ENCODE measurements around the gene MEP1B. TPM values are rescaled to one million over a fixed set of nuclear protein-coding genes. Genes with fewer than 3 reads are reported as not detected.
A peak's percentile ranks its signal among the peaks of the same experiment; 100 is the strongest.
"Not testable (repeated sequence)": the region's sequence is repeated elsewhere in the genome, so short reads cannot be mapped to it uniquely, and the experiment has no call there.

Gene MEP1B
- total RNA-seq, 4 donors from 2014 or later, result not detected

DNA sequence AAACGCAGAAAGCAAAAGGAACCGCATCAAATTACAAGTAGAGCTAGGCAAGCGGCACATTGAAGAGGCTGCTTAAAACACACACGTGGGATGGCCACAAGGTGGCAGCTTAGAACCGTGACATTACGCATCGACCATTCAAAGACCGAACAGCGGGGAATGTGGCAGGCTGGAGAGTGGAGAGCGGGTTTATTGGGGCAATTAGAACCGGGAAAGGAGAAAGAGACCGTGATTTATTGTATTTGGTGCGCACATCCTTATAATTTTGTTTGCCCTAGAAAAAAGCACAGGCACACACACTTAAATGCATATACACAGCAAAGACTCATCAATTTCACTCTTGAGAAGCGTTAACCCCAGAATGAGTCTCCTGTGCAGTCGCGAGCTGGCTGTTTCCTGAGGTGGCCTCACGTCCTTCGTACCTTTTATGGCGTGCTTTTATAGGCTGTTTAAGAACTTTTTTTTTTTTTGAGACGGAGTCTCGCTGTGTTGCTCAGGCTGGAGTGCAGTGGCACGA lies 31.7 kb upstream of the MEP1B start:
- WGBS, result 2% methylated on average over 22 of the region's 22 CpGs
- Histone ChIP-seq H3K27ac (no peak overlapping the region), H3K9me3 (no peaks in the 10 kb centered on the region), H3K4me3 (peak overlapping the region; percentile 20), H3K4me1 (peaks cover 10% of the 10 kb centered on the region), H3K27me3 (no peaks in the 10 kb centered on the region), H3K36me3 (no peaks in the 10 kb centered on the region)
- TF ChIP-seq, protein P1, sequence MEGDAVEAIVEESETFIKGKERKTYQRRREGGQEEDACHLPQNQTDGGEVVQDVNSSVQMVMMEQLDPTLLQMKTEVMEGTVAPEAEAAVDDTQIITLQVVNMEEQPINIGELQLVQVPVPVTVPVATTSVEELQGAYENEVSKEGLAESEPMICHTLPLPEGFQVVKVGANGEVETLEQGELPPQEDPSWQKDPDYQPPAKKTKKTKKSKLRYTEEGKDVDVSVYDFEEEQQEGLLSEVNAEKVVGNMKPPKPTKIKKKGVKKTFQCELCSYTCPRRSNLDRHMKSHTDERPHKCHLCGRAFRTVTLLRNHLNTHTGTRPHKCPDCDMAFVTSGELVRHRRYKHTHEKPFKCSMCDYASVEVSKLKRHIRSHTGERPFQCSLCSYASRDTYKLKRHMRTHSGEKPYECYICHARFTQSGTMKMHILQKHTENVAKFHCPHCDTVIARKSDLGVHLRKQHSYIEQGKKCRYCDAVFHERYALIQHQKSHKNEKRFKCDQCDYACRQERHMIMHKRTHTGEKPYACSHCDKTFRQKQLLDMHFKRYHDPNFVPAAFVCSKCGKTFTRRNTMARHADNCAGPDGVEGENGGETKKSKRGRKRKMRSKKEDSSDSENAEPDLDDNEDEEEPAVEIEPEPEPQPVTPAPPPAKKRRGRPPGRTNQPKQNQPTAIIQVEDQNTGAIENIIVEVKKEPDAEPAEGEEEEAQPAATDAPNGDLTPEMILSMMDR (IDR thresholded peaks at IDR 0.05), result peak; percentile 67 to 88
- TF ChIP-seq EP300 (IDR thresholded peaks at IDR 0.05), result no peak
- DNase-seq (ENCODE audit: low spot score in 2 of 2), result peak in 1 of 2 donors; percentile 78

DNA sequence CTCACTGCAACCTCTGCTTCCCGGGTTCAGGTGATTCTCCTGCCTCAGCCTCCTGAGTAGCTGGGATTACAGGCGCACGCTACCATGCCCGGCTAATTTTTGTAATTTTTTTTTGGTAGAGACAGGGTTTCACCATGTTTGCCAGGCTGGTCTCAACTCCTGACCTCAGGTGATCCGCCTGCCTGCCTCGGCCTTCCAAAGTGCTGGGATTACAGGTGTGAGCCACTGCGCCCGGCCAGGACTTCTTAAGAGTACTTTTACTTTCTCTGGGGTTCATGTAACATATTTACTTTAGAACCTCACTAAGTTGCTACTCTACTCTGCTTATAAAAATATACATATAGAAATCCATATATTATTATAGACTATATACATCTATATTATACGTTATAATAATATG lies 31.2 kb upstream of the MEP1B start:
- H3K27me3 ChIP-seq; H3K9me3 ChIP-seq; H3K36me3 ChIP-seq; H3K27ac ChIP-seq; H3K4me1 ChIP-seq; DNase-seq (ENCODE audit: low spot score in 2 of 2): not testable (repeated sequence)
- peak overlapping the region; percentile 20 for H3K4me3 ChIP-seq
- 58% methylated on average over 9 of the region's 9 CpGs for WGBS

DNA sequence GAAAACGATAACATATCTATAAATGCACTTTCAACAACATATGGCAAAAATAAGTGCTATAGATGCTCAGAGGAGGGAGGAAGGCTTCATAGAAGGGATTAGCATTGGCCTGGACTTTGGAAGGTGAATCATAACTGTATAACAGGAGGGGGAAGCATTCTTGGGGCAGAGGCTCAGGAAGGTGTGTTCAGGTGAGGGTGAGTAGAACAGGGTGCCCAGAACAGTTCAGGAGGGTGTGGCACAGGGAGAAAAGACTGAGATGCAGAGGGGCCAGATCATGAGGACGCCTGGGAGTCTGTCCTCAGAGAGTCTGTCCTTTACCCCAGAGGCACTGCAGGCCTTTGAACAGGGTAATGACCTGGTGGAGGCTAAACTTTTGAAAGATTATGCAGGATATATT lies 29.3 kb upstream of the MEP1B start:
- Histone ChIP-seq H3K4me3 (no peak overlapping the region), H3K27me3 (no peaks in the 10 kb centered on the region), H3K9me3 (no peaks in the 10 kb centered on the region), H3K27ac (no peak overlapping the region), H3K36me3 (no peaks in the 10 kb centered on the region), H3K4me1 (peaks cover 10% of the 10 kb centered on the region)
- TF ChIP-seq POLR2AphosphoS5 (IDR thresholded peaks at IDR 0.05), result no peak
- TF ChIP-seq EP300 (IDR thresholded peaks at IDR 0.05), result no peak
- no peak for TF ChIP-seq POLR2A (IDR thresholded peaks at IDR 0.05)
- TF ChIP-seq, protein P1 (IDR thresholded peaks at IDR 0.05), result no peak
- 82% methylated on average over 2 of the region's 2 CpGs for WGBS
- no peak for DNase-seq (ENCODE audit: low spot score in 2 of 2)

DNA sequence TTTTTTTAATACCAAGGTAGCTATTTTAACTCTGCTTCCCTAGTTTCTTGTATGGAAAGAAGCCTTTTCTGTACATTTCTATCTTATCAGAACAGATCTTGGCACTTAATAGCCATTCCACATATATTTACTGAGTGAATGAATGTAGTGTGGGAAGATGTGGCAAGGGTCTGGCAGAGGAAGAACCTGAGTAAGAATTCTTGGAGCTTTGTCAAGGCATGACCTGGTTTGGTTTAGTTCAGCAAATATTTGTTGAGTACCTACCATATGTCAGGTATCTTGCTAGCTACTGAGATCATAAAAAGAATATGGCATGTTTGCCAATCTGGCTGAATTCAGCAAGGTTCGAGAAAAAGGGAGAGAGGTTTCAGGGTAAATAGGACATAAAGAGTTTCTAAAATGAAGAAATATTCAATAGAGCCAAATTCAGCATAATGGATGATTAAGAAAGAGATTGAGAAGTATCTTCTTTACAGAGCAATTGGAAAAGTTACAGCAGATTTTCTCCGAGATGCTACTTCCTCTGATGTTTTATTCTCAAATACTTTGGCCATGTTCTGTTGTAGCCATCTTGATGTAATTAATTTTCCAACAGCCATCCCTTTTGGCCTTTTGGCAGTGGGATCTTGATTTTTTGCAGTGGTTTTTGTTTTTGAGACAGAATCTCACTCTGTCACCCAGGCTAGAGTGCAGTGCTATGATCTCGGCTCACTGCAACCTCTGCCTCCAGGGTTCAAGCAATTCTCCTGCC lies 21.7 kb upstream of the MEP1B start:
- TF ChIP-seq POLR2A (IDR thresholded peaks at IDR 0.05), result no peak
- no peak for TF ChIP-seq POLR2AphosphoS5 (IDR thresholded peaks at IDR 0.05)
- TF ChIP-seq, protein P1 (IDR thresholded peaks at IDR 0.05), result no peak
- no peak for TF ChIP-seq EP300 (IDR thresholded peaks at IDR 0.05)
- no peak for DNase-seq (ENCODE audit: low spot score in 2 of 2)
- 57% methylated on average over 3 of the region's 3 CpGs for WGBS
- H3K4me1 ChIP-seq, result no peaks in the 10 kb centered on the region
- no peaks in the 10 kb centered on the region for H3K27me3 ChIP-seq
- no peak overlapping the region for H3K27ac ChIP-seq
- H3K4me3 ChIP-seq, result no peak overlapping the region
- H3K9me3 ChIP-seq, result no peaks in the 10 kb centered on the region
- no peaks in the 10 kb centered on the region for H3K36me3 ChIP-seq

DNA sequence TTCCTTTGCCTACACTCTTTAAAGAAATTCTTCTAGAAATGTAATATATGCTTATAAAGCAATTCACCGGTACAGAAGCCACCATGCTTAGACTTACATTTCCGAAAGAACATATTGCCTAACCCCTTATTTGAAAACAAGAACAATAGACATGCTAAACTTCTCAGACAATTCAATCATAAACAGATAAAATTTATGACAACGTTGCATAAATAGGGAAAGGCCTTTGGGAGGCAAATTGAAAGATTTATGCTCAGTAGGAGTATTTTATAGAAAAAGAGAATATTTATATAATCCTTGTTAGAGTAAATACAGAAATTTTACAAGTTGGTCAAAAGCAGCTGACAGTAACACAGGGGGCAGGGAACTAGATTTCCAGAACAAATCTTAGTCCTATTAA lies 16.2 kb upstream of the MEP1B start:
- Histone ChIP-seq H3K9me3 (no peaks in the 10 kb centered on the region), H3K4me3 (no peak overlapping the region), H3K27me3 (no peaks in the 10 kb centered on the region), H3K36me3 (no peaks in the 10 kb centered on the region), H3K27ac (no peak overlapping the region), H3K4me1 (no peaks in the 10 kb centered on the region)
- no peak for DNase-seq (ENCODE audit: low spot score in 2 of 2)
- 79% methylated on average over 3 of the region's 3 CpGs for WGBS
- no peak for TF ChIP-seq EP300 (IDR thresholded peaks at IDR 0.05)
- TF ChIP-seq POLR2AphosphoS5 (IDR thresholded peaks at IDR 0.05), result no peak
- TF ChIP-seq, protein P1 (IDR thresholded peaks at IDR 0.05), result no peak
- TF ChIP-seq POLR2A (IDR thresholded peaks at IDR 0.05), result no peak
